ENCODE data around the gene CAMTA1.
A peak's percentile ranks its signal among the peaks of the same experiment; 100 is the strongest.

CAMTA1 gene

DNA sequence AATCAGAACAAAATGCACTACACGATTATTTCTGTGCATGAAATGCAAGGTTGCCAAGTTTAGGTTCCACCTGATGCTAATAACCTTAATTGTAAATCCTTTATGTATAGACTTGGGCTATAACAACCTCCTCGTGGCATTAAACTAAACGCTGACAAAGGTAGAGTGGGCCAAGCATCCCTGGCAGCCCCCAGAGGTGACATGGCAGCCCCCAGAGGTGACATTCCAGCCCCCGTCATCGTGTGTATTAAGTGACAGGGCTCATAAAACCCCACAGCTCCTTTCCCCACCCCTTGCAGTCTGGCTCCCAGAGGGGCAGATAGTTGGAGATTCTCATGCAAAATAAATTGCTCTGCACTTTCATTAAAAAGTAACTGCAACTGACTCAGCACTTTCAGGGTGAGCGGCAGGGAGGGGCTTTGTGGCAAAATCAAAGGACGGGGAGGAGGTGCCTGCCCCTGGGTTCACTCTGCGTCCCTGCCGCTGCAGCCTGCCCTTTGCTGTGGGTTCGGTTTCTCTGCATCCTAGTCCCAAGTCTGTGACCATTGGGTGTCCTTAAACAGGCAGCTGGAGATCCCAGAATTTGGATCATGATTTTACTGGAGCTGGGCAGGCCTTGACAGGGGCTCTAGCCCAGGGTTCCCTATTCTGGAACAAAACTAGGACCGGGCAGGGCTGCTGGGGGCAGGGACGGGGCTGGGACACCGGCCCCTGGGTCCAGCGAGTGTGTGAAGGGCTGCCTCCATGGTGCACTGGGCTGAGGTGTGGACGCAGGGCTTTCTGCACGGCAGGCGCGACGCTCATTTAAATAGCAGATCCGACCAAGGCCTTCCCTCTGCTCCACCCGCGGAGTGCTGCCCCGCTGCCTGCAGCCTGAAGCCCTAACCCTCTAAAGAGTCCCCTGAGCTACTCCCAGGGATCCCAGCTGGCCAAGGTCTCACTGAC lies 751.0 kb downstream of the CAMTA1 start:
- no peak for DNase-seq (ENCODE audit: low read depth)

DNA sequence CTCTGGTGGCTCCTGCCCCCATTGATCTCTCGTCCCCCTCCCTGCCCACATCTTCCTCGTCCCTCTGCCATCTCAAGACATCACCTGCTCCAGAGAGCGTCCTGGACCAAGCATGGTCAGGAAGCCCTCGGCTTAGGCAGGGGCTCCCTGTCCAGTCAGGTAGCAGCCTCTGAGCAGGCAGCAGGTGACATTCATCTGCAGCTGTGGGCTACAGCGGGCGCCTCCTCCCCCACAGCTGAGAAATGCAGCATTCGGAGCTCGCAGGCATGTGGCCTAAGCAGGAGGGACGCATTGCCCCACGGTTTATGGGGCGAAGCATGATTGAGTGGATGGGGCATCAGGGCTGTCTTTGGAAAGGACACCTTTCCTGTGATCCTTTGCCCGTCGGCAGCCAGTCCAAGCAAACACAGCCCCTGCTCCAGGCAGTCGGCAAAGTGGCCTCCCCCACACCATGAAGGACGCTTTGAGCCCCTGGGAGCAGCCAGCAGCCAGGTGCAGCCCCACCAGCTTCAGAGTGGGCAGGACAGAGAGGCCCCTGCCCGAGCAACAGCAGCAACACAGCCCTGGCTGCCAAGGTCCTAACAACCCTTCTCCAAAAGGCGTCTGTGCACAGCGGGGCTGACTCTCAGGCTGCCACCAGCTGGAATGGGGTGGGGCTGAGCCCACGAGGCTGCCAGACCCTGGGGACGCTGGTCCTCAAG lies 751.8 kb downstream of the CAMTA1 start:
- DNase-seq (ENCODE audit: low read depth) = no peak

DNA sequence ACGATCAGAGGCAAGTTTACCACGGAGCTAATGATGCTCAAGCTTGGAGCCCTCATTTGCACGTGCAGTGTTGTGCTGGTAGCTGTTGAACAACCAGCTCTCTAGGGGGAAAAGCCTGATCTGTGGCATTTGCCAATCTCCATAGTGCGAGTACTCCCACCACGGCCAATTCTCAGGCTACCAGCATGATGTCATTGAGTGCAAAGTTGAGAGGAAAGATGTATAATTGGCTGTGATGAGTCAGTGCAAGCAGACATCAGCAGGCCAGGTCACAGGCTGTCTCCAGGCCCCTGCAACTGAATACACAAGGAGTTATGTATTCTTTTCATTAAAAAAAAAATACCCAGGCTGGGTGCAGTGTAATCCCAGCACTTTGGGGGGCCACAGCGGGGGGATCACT lies 752.8 kb downstream of the CAMTA1 start:
- peak; percentile 50 for DNase-seq (ENCODE audit: low read depth)

DNA sequence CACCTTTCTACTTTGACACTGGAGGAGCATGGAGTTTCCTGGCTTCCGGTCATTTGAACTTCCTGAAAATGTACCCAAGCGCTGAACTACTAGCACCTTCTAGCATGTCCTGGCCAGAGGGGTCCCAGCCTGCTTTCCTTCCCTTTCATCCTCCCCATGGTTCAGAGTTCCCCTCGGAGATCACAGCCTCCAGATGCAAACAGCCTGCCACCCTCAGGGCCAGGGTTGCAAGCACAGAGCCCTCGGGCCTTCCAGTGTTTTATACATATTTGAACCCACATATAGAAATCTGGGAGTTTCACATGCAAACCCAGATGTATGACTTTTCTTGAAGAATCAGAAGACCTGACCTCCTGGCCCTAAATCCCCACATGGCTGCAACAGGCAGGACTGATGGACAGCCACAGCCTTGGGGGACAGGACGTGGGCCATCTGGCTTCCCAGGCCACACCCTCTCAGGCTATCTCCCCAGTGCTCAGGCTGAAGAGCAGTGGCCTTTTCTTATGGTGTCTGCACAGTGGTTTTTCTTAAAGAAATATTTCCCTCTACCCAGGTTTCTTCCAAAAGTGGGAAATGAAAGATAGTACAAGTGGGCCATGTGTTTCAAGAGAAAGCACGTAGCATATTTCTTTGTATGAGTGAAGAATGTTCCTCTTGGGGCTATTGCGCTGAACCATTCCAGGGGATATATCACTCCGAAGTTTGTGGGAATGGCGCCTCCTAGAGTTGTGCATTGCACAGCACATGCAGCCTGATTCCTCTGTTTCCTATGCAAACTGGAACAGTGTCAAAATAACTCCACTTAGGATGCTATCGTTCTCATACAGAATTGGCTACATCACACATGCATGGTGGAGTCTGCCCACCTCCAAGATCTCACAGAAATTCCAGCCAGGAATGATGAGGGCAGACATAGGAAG lies 753.9 kb downstream of the CAMTA1 start:
- DNase-seq (ENCODE audit: low read depth) = no peak

DNA sequence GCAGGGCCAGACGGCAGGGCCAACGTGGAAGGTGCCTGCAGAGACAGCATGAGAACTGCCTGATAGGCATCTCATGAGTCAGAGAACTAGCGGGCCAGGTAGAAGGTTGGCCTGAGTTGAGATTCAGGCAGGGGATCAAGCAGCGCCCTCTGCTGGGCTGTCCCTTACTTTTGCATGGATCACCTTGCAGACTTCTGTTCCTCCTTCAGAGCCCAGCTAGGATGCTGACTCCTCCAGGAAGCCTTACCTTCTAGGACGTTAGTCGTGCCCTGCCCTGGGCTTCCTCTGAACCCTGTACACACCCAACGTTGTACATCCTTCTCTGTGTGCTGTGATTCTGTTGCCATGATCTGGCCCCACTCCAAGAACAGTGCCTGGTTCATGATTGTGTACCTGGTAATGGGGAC lies 754.5 kb downstream of the CAMTA1 start:
- peak; percentile 55 for DNase-seq (ENCODE audit: low read depth)

DNA sequence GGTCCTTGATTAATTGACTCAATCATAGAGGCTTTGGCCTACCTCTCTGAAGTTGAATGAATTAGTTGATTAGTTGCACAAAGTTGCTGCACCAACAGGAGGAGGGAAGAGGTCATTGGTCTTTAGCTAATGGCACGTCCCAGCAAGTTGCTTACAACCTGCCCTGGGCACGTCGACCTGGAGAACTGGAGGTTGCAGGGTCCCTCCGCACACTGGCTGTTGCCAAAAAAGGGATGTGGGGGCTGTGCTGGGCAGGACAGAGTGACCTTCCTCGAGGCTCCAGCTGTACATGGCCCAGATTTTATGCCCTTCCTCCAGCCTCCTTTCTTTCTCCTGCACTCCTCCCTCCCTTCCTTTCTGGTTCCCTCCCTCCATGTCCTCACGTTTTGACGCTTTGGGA lies 755.6 kb downstream of the CAMTA1 start:
- DNase-seq (ENCODE audit: low read depth) = no peak

DNA sequence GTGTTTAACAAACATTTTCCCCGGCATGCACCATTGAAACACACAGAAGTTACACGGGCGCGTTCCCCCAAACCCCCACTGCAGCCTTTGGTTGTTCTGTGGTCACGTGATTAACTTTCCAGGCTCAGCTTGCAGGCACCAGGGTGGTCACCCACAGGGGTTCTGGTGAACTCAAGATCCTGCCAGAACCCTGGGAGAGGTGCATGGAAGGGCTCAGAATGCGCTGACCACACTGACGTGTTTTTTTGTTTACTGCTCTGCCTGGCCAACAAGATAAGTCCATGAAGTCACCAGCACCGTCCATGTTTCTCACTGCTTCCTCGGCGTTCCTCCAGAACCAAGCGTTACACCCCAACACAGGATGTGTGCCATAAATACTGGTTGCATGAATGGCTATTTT lies 756.4 kb downstream of the CAMTA1 start:
- DNase-seq (ENCODE audit: low read depth) = peak; percentile 91

DNA sequence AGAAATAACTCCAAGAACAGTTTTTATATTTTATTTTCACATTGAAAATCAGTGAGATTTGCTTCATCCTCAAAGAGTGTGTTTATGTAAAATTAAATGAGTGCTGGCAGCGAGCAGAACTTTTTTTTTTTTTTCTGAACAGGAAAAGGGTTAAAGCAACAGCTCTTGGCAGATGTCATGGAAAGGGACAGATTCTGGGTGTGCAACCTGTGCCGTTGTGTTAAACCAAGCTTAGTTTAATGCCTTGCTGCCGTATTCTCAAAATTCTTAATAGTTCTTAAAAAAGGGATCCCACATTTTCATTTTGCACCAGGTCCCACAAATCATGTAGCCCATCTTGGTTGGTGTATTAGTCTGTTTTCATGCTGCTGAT lies 758.5 kb downstream of the CAMTA1 start:
- DNase-seq (ENCODE audit: low read depth) = no peak

DNA sequence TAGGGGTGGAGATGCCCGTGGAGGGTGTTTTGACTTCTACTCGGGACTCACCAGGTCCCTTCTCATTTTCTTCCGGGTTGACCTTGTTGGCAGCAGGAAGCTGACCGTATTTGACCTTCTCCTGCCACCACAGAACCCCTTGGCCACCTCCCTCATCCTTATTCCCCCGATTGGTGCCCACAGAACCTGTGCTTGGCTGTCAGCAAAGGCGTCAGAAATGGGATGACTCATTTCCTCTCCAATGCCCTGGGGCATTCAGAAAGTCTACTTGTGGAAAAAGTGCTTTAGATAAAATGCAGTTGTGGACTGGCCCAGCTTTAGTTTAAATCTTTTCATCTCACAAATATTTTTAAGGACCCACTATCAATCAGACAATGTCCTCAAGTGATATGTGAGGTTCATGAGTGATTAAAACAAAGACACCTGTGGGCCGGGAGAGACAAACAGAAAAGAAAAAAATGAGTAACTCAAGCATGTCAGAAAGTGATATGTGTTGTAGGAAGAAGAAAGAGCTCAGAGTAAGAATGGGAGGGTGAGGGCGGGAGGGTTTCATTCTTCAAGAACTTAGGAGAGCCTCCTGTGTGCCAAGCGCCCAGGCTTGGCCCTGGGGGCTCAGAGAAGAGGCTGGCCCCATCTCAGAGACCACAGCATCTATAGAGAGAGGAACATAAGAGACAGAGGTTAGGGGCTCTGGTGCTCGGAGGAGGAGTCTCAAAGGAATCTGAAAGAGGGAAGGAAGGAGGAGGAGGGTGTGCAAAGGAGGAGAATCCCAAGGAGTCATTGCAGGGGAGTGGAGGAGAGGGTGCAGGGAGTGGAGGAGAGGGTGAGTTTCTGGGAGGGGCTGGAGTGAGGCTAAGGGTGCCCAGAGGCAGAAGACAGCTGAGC lies 764.3 kb downstream of the CAMTA1 start:
- DNase-seq (ENCODE audit: low read depth) = peak; percentile 53

DNA sequence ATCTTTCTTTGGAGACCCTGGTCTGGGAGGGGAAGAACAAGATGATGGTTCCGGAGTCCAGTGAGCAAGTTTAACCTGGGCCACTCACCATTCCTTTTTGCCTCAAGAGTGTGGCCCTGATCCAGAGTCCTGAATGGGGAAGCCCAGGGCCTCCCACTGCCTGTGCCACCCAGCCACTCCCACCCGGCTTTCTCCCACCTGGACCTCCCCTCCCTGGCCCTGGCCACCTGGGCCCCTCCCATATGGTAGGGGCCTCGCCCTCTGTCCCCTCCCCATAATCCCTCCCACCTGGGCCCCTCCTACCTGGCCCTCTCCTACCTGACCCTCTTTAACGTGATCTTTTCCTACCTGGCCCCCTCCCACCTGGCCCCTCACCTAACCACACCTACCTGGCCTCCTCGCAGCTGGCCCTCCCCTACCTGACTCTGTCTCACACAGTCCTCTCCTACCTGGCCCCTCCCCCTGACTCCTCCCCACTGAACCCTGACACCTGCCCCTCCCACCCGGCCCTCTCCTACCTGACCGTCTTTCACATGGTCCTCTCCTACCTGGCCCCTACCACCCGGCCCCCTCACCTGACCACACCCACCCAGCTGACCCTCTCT lies 765.1 kb downstream of the CAMTA1 start:
- no peak for DNase-seq (ENCODE audit: low read depth)

DNA sequence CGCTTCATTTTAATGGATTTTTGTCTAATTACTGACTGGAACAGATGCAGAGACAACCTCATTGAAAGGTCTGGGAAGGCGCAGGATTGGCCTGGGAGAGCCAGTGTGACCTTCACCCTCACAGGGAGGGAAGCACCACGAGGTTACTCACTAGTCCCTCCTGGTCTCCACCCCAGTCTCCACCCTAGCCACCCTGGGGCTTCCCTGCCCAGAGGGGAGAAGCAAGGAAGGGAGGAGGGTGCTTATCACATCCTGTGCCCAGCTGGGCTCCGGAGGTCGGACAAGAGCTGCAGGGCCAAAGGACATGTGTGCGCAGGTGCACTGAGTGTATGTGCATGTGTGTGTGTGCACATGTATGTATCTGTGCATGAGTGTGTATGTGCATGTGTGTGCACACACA lies 765.7 kb downstream of the CAMTA1 start:
- no peak for DNase-seq (ENCODE audit: low read depth)

DNA sequence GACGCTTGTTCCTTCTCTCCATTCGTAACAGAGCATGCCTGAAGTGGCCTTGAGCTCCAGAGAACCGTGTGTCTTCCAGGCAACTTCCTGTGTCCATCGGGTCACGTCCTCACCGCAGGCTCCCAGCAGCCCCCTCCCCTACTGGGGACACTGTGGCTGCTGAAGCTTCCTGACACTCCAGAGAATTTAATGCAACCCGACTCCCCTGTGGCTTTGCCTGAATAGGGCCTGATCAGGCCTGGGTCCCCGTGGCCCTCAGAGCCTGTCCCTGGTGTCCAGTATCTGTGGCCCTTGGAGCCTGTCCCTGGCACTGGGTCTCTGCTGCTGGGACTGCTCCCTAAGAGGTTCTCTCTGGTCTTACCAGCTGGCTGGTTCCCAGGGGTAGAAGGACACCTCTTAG lies 766.2 kb downstream of the CAMTA1 start:
- no peak for DNase-seq (ENCODE audit: low read depth)

DNA sequence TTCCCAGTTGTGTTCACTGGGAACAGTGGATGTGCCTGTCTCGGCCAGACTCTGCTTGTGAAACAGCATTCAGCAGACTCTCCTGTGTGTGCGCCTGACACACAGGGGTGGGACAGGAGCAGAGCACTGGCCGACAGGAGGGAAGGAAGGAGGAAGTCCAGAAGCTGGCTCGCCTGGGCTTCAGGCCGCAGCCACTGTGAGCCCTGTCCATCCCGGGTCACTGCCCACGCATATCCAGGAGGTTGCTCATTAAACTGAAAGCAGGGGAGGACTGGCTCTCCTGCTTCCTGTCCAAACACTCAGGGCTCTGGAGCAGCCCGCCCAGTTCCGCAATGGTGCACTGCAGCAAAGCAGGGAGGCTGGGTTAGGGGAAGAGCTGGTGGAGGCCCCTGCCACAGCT lies 767.1 kb downstream of the CAMTA1 start:
- DNase-seq (ENCODE audit: low read depth) = peak; percentile 53

DNA sequence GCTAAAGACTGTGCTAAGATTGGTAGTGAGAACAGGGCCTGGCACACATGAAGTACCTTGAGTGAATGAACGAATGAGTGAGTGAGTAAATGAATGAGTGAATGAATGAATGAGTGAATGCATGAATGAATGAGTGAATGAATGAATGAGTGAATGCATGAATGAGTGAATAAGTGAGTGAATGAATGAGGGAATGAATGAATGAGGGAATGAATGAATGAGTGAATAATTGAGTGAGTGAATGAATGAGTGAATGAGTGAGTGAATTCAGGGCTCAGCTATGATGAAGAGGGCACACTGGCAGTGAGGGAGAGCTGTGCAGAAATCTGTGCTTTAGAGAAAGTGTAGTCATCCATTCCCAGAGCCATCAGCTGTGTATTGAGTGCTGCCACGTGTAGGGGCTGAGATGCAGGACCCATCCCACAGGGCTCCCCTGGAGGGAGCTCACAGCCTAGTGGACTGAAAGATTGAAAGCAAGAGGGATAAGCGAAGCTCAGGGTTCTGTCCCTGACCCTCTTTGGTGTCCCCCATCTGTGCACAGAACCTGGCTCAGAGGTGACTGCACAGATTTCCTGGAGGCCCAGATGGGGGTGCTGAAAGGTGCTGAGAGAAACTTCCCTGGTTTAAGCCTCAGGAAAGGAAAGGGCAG lies 767.9 kb downstream of the CAMTA1 start:
- DNase-seq (ENCODE audit: low read depth) = no peak

DNA sequence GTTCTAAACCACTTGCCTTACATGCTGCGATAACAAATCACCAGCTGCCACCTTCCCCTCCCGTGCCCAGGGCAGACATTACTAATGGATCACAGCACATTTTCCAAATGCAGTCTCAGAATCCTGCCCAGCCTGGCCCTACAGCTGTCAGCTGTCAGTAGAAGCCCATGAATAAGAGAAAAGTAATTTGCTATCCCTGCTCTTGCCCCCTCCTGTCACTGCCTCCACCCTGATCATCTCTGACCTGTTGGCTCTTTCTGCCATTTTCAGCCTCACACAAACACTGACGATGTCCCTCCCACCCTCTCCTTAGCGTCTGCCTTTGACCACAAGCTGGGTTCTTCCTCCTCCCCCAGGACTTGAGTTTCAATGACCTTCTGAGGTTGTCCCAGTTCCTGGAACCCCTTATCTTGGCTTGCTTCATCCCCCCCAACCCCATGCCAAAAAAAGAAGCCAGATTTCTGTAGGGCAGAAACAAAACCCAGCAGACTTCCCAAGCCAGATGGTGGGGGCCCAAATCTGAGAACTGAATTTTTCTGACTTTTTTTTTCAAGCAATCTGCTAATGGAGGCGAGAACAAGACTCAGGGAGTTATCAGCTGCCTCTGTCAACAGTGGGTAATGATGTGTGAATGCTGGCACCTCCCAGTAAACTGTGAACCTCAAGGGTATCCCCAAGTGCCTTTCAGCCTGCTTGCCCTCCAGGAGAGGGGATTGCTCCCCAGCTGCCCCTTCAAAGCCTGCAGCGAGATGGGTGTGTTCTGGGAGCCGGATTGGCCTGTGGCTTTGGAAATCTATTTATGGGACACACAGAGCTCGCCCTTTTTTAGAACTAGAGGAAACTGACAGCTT lies 769.4 kb downstream of the CAMTA1 start:
- DNase-seq (ENCODE audit: low read depth) = peak; percentile 26

DNA sequence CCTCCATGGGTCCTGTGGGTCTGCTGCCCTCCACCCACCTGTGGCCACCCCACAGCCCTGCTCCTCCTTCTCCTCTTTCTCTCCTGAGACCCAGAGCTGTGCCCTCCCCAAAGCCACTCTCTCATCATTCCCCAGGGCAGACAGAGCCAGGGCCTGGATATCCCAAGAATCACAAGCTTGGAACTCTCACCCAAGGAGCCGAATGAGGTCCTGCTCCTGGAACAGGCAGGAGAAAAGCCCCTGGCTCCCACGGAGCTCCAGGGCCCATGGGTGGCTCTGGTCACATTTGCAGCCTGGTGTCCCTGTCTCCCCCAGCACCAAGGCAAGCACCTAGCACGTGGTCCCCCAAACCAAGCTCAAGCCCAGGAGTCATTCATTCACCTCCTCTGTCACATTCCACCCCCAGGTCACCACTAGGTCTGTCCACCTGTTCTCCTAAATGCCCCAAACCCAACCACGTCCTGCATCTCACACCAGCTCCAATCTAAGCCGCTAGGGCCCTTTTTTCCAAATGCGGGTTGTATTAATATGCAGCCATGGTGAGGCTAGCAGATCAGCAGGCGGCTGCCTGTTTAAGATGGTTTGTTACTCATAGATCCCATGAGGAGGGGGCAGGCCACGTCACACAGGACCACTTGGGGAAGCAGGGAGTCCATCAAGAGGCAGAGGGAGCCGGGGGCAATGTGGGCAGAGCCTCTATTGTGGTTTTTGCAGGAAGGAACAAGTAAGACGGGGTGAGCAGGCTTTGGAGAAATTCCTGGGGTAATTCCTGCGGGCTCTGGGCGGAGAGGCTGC lies 770.3 kb downstream of the CAMTA1 start:
- no peak for DNase-seq (ENCODE audit: low read depth)

DNA sequence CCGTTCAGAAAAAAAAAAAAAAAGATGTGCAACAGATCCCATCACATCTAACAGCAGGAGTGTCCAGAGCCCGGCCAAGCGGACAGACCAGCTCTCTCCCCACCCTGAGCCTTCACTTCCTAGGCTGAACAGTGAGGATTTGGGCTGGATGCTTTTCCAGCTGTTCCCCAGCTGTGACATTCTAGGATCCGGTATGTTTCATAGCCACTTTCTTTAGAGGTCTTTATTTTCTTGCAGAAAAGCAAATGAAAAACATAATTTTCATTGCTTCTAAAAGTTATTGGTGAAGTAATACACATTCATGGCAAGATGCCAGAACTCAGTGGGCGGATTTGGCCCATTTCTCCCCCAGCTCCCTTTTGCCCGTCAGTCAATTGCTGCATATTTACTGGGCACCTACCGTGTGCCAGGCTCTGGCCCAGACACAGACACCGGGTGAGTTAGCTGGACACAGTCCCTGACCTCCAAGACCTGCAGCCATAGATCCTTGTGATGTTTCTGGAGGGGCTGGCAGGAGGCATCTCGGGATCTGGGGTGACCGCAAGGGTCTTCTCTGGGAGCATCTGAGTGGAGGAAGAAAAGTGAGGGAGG lies 772.1 kb downstream of the CAMTA1 start:
- DNase-seq (ENCODE audit: low read depth) = no peak

DNA sequence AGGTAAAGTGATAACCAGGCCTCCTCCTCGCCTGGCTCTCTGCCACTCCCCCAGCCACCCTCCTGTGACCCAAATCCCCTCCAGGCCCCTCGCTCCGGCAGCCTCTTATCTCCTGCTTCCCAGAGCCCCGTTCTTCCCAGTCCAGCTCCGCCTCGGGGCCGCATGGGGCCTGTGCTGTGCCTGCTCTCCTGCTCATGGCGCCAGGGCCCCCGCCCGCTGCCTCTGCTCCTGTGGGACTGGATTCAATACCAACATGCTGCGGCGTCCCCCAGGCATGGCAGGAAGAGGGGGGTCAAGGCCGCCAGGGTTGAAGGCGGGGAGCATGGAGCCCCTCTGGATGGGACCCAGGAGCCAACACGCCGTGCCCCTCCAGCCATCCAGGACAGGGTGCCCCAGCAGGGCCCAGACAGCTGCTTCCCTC lies 772.8 kb downstream of the CAMTA1 start:
- DNase-seq (ENCODE audit: low read depth) = no peak
